Dedifferentiated amniotic fluid mesenchymal stem cell (primary cell): Measurements from ENCODE around the gene D2HGDH.
"Not testable (repeated sequence)": the region's sequence is repeated elsewhere in the genome, so short reads cannot be mapped to it uniquely, and the experiment has no call there.

Experiments
- DNase-seq: peaks from one replicate; pipeline ENCODE4 v3.0.0-alpha.2; 2016; ENCODE audit errors: extremely low spot score

D2HGDH gene

GRCh38 chr2:241794250-241794823 lies 59.9 kb downstream of the D2HGDH start:
- no peak for DNase-seq

GRCh38 chr2:241795021-241795999 lies 60.9 kb downstream of the D2HGDH start:
- no peak for DNase-seq

DNA sequence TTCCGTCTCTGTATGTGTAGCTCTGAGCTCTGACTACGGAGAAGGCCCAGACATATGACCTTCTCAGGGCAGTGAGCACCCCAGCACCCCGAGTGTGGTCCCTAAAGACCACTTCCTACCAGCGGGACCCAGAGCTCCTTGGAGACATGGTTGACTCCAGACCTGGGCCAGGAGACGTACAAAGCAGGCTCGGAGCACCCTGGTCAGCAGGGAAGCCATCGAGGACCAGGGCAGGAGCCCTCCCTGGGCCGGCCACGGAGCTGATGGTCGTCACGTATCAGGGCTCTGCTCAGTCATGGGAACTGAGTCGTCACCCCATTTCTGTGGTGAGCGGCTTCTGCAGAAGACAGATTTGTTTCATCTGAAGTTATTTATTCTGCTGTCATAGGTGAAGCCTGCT lies 61.8 kb downstream of the D2HGDH start:
- DNase-seq = no peak

GRCh38 chr2:241796610-241797138 lies 62.2 kb downstream of the D2HGDH start:
- no peak for DNase-seq

DNA sequence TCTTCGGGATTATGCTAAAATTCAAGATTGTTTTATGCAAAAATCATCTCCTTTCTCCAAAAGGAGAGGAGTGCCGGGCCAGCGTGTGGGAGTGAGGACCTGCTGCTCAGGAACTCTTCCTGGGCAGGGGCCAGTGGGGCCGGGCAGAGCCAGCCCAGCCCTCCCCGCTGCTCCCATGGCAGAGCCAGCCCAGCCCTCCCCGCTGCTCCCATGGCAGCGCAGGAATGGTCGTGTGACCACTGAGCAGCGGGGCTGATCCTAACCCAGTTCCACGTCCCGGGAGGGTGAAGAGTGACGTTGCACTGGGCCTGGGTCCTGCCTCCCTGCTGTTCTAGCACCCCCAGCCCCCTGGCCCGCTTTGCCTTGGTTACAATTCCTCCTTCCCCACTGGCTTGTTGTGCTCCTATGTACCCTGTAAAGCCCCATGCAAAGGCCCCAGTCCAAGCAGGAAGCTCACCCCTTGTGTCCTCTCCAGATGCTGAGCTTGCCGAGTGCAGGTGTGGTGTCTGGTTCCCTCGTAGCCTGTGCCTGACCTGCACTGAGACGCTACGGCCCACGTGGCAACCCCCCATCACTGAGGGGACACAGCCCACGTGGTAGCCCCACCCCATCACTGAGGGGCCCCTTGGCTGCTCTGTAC lies 63.1 kb downstream of the D2HGDH start:
- no peak for DNase-seq

DNA sequence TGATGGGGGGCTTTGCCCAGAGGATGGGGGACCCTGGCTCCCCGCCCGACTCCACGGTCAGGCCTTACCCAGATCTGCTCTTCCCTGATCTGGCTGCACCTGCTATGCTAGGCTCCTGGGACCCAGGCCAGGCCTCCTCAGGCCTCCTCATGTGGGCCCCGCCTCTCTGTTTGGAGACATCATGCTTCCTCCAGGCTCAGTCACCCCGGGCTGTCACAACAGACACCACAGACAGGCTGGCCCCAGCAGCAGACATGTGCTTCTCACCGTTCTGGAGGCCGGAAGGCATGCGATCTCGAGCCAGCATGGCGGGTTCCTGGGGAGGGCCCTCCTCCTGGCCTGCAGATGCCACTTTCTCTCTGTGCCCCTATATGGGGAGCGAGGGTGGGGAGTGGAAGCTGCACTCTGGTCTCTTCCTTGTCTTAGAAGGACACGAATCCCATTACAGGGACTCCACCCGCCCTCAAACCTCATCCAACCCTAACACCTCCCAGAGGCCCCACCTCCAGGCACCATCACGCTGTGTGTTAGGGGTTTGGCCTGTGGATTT lies 63.7 kb downstream of the D2HGDH start:
- no peak for DNase-seq

GRCh38 chr2:241798631-241799521 lies 64.4 kb downstream of the D2HGDH start:
- DNase-seq = no peak

DNA sequence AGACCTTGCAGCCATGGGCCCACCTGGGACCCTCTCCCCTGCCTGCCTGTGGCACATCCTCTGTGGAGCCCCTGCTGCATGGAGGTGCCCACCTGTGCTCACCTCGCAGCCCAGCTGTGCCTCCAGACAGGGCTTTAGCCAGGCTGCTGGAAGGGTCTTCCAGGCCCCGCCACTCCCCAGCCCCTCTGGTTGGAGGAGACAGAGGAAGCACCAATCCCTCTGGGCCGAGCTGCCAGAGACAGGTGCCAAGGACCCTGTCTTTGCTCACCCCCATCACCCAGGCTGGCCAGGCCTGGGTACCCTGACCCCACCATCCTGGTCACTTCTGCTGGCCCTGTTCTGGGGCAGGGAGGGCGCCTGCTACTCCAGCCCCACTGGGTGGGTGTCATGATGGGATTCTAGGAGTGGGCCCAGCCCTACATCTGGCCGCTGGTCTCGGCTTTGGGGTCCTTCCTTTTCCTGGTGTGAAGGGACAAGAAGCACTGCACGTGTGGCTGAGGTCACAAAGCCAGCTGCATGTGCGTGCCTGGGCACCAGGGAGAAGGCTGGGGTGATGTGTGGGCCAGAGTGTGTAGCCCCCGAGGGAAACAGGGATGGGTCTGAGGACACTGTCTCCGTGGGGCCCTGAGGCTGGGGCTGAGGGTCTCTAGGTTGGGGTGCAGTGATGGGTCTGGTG lies 65.2 kb downstream of the D2HGDH start:
- no peak for DNase-seq

GRCh38 chr2:241800198-241800903 lies 65.9 kb downstream of the D2HGDH start:
- DNase-seq = not testable (repeated sequence)

- no peak for DNase-seq
Observed at GRCh38 chr2:241801611-241802420, 67.4 kb downstream of the D2HGDH start.

DNA sequence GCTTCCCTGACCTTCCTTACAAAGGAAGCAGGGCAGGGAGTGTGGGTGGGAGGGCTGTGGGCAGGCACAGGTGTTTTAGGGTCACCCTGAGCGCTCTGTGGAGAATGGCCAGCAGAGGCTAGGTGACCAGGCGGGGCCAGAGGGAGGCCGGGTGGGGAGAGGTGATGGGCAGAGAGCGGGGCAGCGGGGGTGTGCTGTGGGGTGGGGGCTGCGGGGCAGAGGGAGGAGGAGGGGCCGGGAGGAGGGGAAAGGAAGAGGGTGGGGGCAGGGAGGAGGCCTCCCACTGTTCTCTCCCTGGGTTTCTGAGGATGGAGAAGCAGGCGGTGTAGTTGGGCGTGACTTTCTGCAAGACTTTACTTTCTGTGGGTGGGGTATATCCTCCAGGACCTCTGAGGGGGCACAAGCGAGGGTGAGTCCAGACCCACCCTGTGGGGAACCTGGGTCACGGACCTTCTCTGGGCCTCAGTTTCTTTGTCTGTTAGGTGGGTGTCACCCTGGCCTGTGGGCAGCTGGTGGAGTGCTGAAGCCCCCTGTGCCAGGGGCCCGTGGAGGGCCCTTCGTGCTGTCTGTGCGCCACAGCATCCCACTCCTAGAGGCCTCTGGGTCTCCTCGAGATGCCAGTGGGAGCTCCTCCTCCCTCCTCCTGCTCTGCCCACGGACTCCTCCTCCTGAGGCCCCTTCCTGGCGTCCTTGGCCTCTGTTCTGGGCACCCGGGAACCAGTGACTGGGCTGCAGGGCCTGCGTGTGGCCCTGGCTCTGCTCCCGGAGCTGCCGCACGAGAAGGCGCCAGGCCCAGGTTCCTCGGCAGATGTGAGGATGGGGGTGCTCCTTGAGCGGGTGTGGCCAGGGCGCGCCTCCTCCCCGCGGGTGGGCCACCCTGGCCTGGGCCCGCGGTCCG lies 68.2 kb downstream of the D2HGDH start:
- DNase-seq = no peak

- peak; percentile 16 for DNase-seq
Observed at GRCh38 chr2:241803387-241804325, 69.2 kb downstream of the D2HGDH start.

DNA sequence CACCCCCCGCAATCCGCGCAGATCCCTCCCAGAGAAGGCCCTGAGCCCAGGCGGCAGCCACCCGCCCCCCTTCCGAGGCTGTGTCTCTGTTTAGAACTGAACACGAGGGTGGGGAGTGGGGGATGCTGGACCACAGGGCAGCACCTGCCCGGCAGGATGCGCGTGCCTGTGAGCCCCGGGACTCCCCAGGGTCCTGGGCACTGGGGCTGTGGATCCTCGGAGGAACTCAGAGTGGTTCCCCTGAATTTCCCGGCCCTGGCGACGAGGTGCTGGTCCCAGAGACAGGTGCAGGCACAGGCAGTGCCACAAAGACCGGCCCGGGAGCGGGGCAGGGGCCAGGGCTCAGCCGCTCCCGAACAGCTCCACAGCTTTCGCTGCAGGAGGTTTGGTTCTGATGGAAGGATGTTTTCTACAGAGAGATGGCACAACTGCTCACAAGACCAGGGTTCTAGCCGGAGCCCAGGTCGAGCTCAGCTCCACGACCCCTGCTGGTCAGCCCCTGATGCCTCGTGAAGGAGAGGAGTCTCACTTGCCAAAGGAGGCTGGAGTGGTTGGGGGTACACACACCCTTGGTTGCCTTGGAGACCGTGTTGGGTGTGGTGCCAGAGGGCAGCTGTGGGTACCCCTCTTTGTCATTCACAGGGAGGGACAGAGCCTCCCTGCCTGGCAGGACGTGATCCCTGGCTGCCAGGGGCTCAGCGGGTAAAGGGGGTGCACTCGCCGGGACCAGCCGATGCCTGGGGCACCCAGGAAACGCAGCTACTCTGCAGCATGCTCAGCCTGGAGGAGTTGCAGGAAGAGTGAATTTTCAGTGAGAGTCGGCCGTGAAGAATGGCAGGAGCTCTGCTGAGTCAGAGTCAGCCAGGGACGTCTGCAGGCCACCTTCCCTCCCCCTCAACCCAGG lies 70.1 kb downstream of the D2HGDH start:
- DNase-seq = no peak

- not testable (repeated sequence) for DNase-seq
Observed at GRCh38 chr2:241806217-241806616, 71.8 kb downstream of the D2HGDH start.

- DNase-seq = no peak
Observed at GRCh38 chr2:241808051-241808720, 73.8 kb downstream of the D2HGDH start.
